Parathyroid adenoma (tissue), 2 donors: ENCODE results near the gene PCBP1.

Source experiments
- H2AFZ ChIP-seq: fragments of 300-600 bp; sonication (generic); one replicate; pipeline ENCODE4 v1.7.0; 2017; ENCODE audit warnings: antibody characterized with exemption, mild to moderate bottlenecking
- H3K27ac ChIP-seq: fragments of 300-600 bp; sonication (generic); one replicate; pipeline ENCODE4 v1.7.0; 2017
- H3K27me3 ChIP-seq: fragments of 300-600 bp; sonication (generic); one replicate; pipeline ENCODE4 v1.7.0; 2017; ENCODE audit warnings: low read length; ENCODE audit not compliant: control insufficient read depth, insufficient read depth
- H3K36me3 ChIP-seq: fragments of 300-600 bp; sonication (generic); one replicate; pipeline ENCODE4 v1.7.0; 2017; ENCODE audit warnings: low read length; ENCODE audit not compliant: control insufficient read depth, insufficient read depth
- H3K4me1 ChIP-seq: fragments of 300-600 bp; sonication (generic); one replicate; pipeline ENCODE4 v1.7.0; 2017; ENCODE audit warnings: control low read depth
- H3K4me2 ChIP-seq: fragments of 300-600 bp; sonication (generic); one replicate; pipeline ENCODE4 v1.7.0; 2017; ENCODE audit warnings: low read length
- H3K4me3 ChIP-seq: fragments of 300-600 bp; sonication (generic); one replicate; pipeline ENCODE4 v1.7.0; 2017; ENCODE audit warnings: low read depth, low read length
- H3K79me2 ChIP-seq: fragments of 300-600 bp; sonication (generic); one replicate; pipeline ENCODE4 v1.7.0; 2017; ENCODE audit warnings: control low read depth
- H3K9ac ChIP-seq: fragments of 300-600 bp; sonication (generic); one replicate; pipeline ENCODE4 v1.7.0; 2017; ENCODE audit warnings: mild to moderate bottlenecking
- H3K9me3 ChIP-seq: fragments of 300-600 bp; sonication (generic); one replicate; pipeline ENCODE4 v1.7.0; 2017; ENCODE audit warnings: low read length; ENCODE audit not compliant: control insufficient read depth
- CTCF ChIP-seq: fragments of 300-600 bp; sonication (generic); IDR thresholded peaks from one replicate; pipeline ENCODE4 v1.7.0; 2017; ENCODE audit warnings: antibody characterized with exemption, mild to moderate bottlenecking
- donor health status: primary hyperparathyroidism.

PCBP1 gene

GRCh38 chr2:70087702-70088597 is 673 bp downstream of the PCBP1 start:
- no peaks in the 10 kb centered on the region for H3K9me3 ChIP-seq
- peaks cover 6% of the 10 kb centered on the region for H3K79me2 ChIP-seq
- H3K36me3 ChIP-seq: peaks cover 2% of the 10 kb centered on the region
- peak overlapping the region; percentile 93 for H3K4me3 ChIP-seq
- peaks cover 18% of the 10 kb centered on the region for H3K4me1 ChIP-seq
- peak; percentile 18 for TF ChIP-seq CTCF
- no peaks in the 10 kb centered on the region for H3K27me3 ChIP-seq
- H2AFZ ChIP-seq: peak overlapping the region; percentile 57
- peak overlapping the region; percentile 33 for H3K9ac ChIP-seq
- H3K4me2 ChIP-seq: peak overlapping the region; percentile 90
- H3K27ac ChIP-seq: peak overlapping the region; percentile 100

DNA sequence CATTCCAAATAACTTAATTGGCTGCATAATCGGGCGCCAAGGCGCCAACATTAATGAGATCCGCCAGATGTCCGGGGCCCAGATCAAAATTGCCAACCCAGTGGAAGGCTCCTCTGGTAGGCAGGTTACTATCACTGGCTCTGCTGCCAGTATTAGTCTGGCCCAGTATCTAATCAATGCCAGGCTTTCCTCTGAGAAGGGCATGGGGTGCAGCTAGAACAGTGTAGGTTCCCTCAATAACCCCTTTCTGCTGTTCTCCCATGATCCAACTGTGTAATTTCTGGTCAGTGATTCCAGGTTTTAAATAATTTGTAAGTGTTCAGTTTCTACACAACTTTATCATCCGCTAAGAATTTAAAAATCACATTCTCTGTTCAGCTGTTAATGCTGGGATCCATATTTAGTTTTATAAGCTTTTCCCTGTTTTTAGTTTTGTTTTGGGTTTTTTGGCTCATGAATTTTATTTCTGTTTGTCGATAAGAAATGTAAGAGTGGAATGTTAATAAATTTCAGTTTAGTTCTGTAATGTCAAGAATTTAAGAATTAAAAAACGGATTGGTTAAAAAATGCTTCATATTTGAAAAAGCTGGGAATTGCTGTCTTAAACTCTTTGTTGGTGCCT is 1.4 kb downstream of the PCBP1 start:
- no peak overlapping the region for H2AFZ ChIP-seq
- H3K27ac ChIP-seq: peak overlapping the region; percentile 100
- no peaks in the 10 kb centered on the region for H3K9me3 ChIP-seq
- peak overlapping the region; percentile 90 for H3K4me2 ChIP-seq
- peak overlapping the region; percentile 93 for H3K4me3 ChIP-seq
- H3K9ac ChIP-seq: peak overlapping the region; percentile 33
- TF ChIP-seq CTCF: no peak
- peaks cover 6% of the 10 kb centered on the region for H3K79me2 ChIP-seq
- peaks cover 2% of the 10 kb centered on the region for H3K36me3 ChIP-seq
- H3K27me3 ChIP-seq: no peaks in the 10 kb centered on the region
- H3K4me1 ChIP-seq: peaks cover 18% of the 10 kb centered on the region

- Histone ChIP-seq H3K27me3 (no peaks in the 10 kb centered on the region), H2AFZ (no peak overlapping the region), H3K4me3 (peak overlapping the region; percentile 93), H3K4me1 (peaks cover 18% of the 10 kb centered on the region), H3K9me3 (no peaks in the 10 kb centered on the region), H3K79me2 (peaks cover 6% of the 10 kb centered on the region), H3K27ac (peak overlapping the region; percentile 100), H3K36me3 (peaks cover 2% of the 10 kb centered on the region), H3K9ac (peak overlapping the region; percentile 10), H3K4me2 (peak overlapping the region; percentile 90)
- TF ChIP-seq CTCF: no peak
Measured at GRCh38 chr2:70089220-70089982, 2.1 kb downstream of the PCBP1 start.

GRCh38 chr2:70089983-70090525 is 2.8 kb downstream of the PCBP1 start:
- peaks cover 6% of the 10 kb centered on the region for H3K79me2 ChIP-seq
- H3K4me3 ChIP-seq: peak overlapping the region; percentile 93
- peak overlapping the region; percentile 90 for H3K4me2 ChIP-seq
- no peaks in the 10 kb centered on the region for H3K9me3 ChIP-seq
- peaks cover 12% of the 10 kb centered on the region for H3K4me1 ChIP-seq
- H2AFZ ChIP-seq: no peak overlapping the region
- H3K27ac ChIP-seq: peak overlapping the region; percentile 4
- TF ChIP-seq CTCF: no peak
- peaks cover 2% of the 10 kb centered on the region for H3K36me3 ChIP-seq
- no peaks in the 10 kb centered on the region for H3K27me3 ChIP-seq
- H3K9ac ChIP-seq: no peak overlapping the region
